8988T (cell line): ENCODE measurements around the gene NFIA.

Experiments used
- DNase-seq: peaks from one replicate; pipeline ENCODE4 v3.0.0; 2011

Gene NFIA

DNA sequence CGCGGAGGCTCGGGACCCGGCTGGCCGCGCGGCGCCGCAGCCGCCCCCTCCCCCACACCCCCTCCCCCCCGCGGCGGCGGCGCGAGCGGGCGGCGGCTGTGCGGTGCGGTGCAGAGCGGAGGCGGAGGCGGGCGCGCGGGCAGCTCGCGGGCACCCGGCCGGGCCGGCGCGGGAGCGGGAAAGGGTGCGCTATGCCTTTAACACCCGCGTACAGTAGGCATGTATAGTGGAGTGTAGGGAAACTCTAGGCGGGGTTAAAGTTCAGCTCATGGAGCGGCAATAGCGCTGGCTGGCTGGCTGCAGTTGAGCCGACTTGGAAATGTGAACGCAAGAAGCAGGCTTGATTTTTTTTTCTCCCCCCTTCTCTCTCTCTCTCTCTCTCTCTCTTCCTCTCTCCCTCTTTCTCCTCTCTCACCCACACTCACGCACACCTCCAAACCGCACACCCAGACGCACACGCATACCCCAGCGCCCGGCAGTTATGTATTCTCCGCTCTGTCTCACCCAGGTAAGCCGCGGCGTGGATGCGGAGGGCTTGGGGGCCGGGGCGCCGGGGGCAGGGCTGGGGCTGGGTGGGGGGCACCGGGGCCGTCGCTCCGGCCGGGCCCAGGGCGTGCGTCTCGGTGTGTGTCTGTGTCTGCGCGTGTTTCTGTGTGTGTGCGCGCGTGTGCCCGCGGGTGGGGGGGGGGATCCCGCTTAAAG, at the start of gene NFIA:
Gene NFIA, plus strand, starts transcription at position 251 of the 702 bp plus-strand sequence.
- DNase-seq: peak; percentile 67

DNA sequence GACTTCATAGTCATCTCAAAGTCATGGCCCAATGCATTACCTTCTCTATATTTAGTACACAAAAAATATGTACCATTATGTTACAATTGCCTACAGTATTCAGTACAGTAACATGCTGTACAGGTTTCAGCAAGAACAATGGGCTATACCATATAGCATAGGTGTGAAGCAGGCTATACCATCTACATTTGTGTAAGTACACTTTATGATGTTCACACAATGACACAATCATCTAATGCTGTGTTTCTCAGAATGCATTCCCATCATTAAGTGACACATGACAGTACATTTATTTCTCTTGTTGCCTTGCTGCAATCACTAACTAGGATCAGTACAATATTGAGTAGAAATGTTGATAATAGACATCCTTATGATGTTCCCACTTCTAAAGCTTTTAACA, 46.5 kb upstream of the NFIA start:
- no peak for DNase-seq

DNA sequence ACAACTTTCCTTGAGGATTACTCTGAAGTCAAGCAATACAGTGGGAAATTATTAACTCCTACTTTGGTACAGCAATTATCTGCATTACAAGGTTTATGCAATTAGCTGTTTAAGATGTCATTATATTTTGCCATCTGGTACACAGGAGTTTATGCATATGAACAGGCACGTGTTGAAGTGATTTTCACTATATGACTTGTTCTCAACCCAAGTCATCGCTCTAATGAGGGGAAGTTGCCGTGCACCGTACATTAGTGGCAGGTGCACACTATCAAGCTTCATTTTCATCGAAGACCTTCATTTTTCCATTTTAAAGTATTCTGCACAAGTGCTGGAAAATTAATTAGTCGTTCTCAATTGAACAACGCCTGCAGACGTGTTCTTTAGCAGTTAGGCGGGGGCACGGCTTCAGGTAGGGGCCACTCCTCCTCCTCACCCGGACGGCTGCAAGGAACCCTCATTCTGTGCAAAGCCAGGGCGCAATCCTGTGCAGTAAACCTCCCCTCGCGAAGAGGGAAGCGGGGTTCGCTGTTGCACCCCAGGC, 39.8 kb upstream of the NFIA start:
- no peak for DNase-seq

DNA sequence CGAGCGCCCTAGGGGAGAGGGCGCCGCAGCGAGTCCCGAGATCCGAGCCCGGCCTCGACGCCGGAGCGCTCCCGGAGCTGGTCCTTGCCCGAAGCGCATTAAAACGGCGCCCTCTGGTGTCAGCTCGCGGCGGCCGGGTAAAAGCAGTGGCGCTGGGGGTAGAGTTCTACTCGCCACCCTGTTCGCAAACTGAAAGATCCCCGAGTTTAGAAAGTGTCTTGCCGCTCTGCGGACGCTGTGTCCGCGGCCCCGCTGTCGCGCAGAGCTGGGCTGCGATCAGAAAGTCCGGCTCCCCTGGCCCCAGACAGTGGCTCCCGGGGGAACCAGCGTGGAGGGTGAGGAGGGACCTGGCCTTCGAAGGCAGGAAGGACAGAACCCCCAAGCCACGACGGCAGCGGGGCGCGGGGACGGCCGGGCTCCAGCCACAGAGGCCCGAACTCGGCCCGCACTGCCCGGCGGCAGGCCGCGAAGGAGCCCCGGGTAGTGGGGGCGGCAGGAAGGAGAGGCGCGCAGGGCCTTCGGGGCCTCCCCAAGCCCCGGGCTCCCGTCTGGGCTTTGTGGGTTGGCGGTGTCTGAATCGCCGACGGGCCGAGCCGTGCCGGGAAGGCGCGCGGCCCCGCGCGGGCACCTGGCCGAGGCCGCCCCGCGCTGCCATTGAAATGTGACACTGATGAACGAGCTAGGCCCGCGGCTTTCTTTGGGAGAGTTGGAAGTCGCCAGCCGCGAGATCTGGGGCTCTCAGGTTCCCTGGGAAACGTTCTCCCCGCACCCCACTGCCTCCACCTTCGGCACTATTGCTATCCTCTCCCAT, 39.1 kb upstream of the NFIA start:
- DNase-seq: peak; percentile 80

DNA sequence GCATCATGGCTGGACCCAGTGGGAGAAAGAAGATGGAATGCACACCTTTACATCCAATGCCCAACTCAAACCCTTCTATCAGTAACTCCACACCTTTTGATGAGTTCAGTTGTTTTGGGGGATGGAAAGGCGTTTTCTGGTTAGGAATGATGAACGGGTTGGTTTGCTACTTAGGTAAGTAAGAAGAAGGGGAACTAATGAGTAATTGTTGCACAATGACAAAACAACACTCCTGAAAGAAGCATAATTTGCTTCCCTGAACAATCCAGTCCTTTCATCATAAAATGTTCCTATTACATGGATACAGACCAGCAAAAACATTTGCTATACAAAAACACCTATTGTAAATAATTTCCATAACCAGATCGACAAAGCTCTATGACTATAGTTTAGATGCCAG, 35.9 kb upstream of the NFIA start:
- no peak for DNase-seq

DNA sequence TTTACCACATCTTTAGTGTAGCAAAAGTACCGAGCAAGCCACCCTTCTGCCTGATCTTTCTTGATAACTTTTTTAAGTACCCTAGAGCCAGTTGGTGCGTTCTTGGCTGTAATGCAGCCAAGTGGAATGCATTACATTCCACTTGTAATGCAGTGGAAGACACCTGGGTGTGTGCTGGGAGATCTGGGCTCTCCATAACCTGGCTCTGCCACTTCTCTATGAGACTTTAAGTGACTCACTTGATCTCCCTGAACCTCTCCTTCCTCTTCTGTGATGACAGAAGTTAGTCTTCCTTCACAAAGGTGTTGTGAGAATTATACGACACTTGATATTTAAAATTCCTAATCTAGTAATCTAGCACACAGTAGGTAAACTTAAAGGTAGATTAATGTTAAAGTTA, 35.3 kb upstream of the NFIA start:
- no peak for DNase-seq

DNA sequence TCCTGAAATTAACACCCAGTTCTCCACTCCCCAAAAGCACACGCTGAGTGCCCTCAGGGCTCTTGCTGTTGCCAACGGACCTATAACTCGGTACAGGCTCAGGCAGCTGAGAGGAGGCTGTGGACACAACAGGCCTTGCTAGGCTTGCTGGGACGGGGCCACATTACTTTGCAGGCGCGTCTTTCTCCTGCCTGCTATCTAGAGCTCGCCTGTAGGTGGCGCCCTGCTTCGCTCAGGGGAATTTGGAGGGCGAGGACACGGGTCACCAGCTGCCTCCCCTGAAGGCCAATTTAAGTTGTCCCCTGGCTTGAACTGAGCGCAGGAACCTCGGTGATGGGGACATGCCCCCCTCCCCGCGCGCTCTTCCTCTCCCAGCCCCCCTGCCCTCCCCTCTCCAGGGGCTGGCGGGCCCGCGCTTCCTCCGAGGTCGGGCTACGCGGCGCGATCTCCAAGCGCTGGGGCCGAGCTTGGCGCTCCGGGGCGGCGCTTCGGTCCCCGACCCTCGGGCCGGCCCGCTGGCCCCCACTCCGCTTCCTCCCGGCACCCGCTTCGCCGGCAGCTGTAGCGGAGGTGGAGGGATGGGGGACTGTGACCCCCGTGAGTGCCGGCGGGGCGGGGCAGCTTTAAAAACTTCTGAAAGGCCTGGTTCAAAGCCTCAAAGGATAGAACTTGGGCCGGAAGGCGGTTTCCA, 32.4 kb upstream of the NFIA start:
- peak; percentile 79 for DNase-seq

DNA sequence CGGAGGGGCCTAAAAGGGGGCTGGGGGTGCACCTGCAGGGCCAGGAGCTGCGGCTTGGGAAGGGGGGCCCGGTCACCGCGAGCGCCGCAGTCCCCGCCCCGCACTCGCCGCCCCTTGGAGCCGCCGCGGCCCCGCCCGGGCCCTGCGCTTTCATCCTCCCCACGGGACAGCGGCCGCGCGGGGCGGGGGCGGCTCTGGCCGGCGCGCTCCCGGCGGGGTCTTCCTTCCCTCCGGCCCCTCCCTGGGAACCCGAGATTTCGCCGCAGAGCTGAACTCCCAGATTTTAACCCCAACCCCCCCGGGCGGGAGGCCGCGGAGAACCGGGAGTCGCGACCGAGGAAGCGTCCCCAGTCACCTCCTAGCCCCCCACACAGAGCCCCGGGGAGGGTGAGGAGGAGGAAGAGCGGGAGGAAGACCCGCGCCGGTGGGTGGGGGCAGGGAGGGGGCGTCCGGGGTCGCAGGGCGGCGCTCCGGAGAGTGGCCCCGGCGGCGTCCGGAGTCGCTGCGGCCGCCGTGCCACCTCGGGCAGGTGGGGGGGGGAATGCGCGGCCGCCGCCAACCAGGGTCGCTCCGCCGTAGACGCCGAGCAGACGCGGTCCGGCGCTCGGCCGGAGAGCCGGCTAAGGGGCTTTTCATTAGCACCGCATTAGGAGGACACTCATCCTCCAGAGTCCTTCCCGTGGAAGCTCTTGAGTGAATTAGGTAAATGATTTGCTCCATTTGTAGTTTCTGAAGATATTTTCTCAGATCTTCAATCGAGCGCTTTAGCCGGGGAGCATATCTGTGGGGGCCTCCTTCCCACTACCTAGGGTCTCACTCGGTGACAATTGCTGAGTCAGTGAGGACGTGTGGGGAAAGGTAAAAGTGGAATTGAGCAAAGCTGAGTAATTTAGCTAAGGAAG, 31.6 kb upstream of the NFIA start:
- no peak for DNase-seq

DNA sequence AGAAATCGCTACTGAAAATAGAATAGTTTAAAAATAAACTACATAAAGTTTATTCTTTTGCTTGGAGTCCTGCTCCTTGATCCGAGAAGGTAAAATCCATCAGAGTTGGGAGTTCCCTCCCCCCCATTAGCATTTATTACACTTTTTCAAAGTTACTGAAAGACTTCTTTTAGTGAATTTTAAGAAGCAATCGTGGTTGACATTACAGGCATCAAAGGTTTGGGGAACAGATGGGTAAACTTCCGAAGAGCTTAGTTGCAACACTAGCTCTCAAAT, 31.0 kb upstream of the NFIA start:
- no peak for DNase-seq

DNA sequence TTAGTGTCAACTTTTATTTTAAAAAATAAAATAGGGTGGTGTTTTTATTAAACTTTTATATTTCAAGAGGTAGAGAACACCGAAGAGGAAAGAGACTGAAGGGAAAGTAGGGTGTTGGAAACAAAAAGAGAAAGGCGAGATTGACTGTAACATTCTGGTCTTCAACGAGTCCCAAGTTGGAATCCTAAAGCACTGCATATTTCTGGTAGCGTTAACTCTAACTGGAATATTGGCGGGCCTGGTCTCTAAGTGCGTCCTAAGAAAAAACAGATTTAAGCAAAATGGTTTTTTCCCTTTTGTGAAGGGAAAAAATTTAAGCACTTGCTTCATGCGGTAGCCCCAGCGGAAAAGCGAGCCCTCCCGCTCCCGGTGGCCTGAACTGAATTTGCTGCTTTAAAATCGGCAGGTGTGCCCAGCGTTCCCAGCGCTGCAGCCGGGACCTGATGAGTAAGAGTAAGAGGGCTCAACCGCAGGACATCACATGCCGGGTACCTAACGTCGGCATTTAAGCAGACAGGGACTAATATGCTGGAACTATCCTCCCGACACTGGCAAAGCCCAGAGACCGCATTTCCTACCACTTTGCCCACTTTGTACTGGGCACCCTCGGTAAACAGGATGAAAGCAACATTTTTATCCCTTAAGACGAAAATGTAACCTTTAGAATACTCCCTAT, 30.5 kb upstream of the NFIA start:
- DNase-seq: no peak

DNA sequence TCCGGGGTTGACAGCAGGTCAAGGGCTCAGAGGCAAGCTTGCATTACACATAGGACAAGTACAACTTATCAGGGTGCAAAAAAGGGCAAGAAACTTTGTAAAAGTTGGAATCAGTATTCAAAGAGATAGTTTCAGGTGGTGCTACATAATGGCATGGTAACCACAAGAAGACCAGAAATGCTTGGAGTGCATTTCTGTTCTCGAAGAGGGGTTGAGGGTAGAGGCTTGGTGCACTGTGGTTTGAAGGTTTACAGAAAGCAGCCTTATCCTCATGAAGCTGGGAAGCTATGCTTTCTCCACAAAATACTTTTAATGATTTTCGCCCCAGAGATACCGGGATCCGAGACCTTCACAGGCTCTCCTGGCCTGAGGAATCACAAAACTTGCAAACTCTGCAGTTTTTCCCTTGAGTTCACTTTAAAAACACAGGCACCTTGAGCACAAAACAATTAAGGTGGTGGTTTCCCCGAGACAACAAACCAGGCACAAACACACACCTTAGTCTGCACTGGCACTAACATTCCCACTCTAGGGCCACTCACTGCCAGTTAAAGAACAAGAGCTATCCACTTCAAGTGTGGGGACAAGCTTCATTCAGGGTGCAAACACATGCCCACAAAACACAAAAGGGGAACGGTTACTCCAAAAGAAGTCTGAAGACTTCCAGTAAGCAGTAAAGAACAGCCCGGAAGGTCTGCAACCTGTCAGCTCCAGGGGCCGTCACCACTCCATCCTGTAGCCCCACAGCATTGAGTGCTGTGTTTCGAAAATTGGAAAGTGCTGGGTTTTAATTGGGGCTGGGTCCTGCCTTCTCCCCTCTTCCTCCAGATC, 29.8 kb upstream of the NFIA start:
- DNase-seq: no peak

DNA sequence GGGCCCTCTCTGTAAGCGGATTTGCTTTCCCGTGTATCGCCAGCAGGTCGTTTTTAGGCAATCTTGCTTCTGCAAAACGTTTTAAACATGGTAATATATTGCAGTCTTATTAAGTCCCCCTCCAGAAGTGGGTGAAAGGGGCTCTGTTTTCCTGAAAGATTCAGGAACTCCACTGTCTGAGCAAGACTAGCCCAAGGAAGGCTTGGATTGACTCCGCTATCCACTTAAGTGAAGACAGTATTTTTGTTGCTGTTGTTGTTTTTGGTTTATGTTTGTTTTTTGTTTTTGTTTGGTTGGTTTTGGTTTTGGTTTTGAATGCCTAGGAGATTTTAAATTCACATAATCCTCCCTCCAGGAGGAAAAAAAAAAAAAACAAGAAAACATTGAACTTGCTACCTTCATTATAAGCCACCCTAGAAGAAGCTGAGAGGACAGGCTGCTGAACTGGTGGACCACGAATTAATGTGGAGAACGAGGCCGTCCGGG, 29.1 kb upstream of the NFIA start:
- no peak for DNase-seq

DNA sequence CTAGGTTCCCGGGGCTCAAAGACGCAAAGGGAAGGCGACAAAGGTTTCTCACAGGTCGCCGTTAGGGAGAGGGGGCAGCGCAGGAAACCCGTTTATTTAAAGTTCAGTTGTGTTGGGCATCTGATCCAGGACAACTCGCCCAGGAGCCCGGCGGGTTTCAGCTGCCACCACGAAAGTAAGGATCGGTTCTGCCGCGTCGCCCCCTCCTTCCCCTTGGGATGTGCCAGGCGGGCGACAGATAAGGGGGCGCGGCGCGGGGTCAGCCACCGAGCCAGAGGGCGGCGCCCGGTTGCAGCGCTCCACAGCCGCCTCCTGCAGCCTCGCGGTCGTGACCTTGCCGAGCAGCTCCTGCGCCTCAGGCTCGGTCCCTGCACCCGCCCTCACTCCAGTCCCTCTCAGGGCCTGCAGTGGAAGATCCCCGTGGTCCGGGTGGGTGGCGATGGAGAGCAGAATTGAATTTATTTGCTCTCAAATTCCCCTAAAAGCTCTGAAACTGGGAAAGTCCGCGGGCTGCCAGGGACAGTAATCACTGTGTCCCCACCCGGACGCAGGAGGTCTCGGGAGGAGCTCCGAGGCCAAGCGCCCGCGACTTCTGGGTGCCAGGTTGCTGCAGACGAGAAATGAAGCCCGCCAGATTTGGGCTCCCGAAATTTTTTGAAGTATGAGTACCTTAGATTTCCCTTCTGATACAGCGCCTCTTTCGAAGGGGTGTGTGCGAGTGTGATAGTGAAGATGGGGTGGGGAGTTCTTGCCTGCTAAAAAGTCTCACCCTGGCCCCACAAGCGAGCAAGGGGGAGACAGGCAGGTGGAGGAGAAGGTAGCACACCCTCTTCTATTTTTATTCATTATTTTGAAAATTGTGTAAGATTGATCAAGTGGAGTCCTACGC, 28.4 kb upstream of the NFIA start:
- DNase-seq: no peak

DNA sequence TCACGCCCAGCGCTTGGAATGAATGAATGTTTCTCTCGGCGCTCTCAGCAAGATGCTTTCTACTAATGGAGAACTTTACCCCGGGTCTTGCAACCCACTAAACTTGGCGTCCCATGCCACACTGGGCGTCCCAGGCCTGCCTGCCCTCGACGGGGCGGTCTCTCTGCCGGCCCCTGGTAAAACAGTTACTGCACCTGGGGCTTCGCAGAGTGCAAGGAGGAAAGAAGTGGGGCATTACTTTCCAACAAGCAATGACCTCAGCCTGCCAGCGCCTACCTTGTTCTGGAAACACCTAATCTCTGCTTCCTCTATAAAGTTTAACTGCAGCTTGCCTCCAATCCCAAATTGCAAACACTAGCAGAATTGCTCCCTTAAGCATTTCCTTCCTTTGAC, 27.8 kb upstream of the NFIA start:
- DNase-seq: no peak

DNA sequence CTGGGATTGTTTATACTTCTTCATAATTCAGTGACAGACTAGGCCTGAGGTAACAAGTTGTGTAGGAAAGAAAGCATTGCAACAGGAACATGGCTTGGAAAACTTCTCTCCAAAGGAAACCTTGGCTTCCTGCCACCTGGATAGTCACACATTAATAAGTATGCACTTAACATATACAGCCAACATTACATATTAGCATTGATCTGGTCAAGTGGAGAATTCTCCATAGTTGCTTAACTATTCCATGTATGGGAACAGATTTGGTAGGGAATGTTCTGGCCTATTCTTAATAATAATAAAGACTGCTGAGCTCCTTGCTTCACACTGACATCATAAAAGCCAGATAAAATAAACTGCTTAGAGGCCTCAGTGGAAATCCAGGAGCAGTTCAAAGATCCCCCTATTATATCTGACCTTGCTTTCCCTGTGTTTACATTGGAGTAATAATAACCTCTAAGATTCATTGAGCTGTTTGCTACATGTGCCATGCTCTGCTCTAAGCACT, 27.2 kb upstream of the NFIA start:
- no peak for DNase-seq

DNA sequence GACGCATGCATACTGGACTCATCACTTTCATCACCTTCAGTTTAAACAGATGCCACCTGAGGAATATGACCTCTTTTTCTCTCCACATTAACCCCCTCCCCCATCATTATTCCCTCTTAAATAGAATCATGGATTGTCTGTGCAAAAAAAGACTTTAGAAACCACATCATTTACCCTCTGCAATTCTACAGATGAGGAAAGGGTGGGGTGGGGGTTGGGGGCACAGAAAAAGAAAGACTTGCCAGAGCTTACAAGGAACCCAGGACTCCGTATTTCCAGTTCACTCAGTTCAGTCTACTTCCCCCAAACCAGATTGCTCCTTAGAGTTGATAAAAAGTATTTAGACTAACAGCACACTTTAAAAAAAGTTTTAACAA, 26.2 kb upstream of the NFIA start:
- DNase-seq: no peak

DNA sequence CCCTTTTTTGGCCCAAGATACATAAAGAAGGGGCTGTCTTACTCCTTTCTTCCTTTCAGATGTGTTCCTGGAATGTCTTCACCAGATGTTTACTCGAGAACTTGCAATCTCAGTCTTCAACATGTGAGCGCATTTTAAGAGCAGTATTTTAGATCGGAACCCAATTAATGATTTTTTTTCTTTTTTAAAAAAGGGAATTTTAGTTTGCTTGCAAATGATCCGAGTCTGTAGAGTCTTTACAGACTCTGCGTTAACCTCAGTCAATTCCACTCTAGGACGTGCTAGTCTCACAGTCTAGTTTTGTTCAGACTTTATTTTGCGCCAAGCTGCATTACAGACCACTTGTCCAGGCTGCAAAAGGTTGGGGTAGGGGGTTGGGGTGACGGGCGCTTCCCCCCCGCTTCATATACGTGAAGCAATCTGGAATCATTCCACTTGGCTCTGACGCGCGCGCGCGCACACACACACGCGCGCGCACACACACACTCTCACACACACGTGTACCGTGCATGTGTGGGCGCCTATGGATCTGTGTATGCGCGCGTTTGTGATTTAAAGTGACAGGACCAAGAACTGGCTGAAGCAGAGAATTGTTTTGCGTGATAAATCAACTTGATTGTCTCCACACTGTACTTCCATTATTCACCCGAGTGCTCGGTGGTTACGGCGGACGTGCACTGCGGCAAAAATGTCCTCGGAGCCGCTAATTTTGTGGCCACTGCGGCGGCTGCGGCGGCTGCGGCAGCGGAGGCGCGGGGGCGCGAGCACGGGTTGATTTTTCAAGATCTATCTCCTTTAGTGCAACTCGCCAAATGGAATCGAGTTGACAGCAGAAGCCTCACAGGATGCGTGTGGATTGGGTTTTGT, 25.6 kb upstream of the NFIA start:
- DNase-seq: no peak

DNA sequence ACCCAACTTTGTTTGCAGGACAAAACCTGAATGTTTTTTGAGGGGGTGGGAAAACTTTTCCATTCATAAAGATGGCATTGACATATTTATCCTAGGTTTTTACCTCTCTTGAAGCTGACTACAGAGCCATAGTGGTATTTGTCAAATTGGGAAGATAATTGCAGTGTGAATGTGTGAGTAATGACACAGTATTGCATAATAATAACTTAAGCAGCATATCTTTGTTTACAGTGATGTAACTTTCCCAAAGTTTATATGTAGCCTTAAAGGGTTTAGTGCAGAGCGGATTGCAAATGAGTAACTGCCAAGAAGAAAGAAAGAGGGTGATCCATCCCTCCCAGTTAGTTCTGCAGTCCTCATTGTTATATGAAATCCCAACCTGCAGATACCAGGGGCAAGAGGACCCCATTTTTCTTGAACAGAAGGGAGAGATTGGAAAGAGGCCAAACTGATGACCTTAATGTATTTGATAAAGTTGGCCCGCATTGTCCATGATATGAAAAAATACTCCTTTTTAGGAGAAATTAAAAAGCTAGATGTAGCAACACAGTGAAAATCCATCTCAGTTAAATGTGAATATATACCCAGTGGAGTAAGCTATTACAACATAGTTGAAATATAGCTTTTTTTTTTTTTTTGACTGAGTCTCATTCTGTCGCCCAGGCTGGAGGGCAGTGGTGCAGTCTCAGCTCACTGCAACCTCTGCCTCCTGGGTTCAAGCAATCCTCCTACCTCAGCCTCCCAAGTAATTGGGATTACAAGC, 23.7 kb upstream of the NFIA start:
- DNase-seq: no peak
